DMS153 treated with DMSO at 0.1 percent for 48 hours (cell line): ENCODE results near the gene ZDHHC19.
"Not testable (repeated sequence)": the region's sequence is repeated elsewhere in the genome, so short reads cannot be mapped to it uniquely, and the experiment has no call there.

Source experiments
- DNase-seq: peaks from one replicate; lab custom pipeline; 2025; ENCODE audit not compliant: unreplicated experiment; lab: John Stamatoyannopoulos, UW

The ZDHHC19 gene

GRCh38 chr3:196203846-196204245 is 7.4 kb downstream of the ZDHHC19 start:
- DNase-seq = no peak

GRCh38 chr3:196202516-196202970 is 8.7 kb downstream of the ZDHHC19 start:
- DNase-seq = no peak

GRCh38 chr3:196198771-196199753 is 12.1 kb downstream of the ZDHHC19 start:
- DNase-seq = no peak

GRCh38 chr3:196198081-196198675 is 13.0 kb downstream of the ZDHHC19 start:
- DNase-seq = no peak

GRCh38 chr3:196197524-196197923 is 13.7 kb downstream of the ZDHHC19 start:
- DNase-seq = no peak

- no peak for DNase-seq
Measured at GRCh38 chr3:196195664-196196265, 15.4 kb downstream of the ZDHHC19 start.

GRCh38 chr3:196194542-196194915 is 16.7 kb downstream of the ZDHHC19 start:
- no peak for DNase-seq

GRCh38 chr3:196193736-196194541 is 17.3 kb downstream of the ZDHHC19 start:
- no peak for DNase-seq

- DNase-seq = no peak
Measured at GRCh38 chr3:196193133-196193735, 18.0 kb downstream of the ZDHHC19 start.

- no peak for DNase-seq
Measured at GRCh38 chr3:196192524-196193051, 18.6 kb downstream of the ZDHHC19 start.

GRCh38 chr3:196192036-196192523 is 19.1 kb downstream of the ZDHHC19 start:
- DNase-seq = no peak

- no peak for DNase-seq
Measured at GRCh38 chr3:196189566-196190347, 21.4 kb downstream of the ZDHHC19 start.

- no peak for DNase-seq
Measured at GRCh38 chr3:196186651-196187573, 24.3 kb downstream of the ZDHHC19 start.

- DNase-seq = no peak
Measured at GRCh38 chr3:196184881-196185280, 26.3 kb downstream of the ZDHHC19 start.

- not testable (repeated sequence) for DNase-seq
Measured at GRCh38 chr3:196184169-196184432, 27.1 kb downstream of the ZDHHC19 start.

GRCh38 chr3:196181127-196181546 is 30.1 kb downstream of the ZDHHC19 start:
- no peak for DNase-seq

- no peak for DNase-seq
Measured at GRCh38 chr3:196180346-196180745, 30.9 kb downstream of the ZDHHC19 start.
